Naive B cell (primary cell): ENCODE measurements around the gene SMOC1. TPM values are rescaled to one million over a fixed set of nuclear protein-coding genes. Genes with fewer than 3 reads are reported as not detected.

Experiments used
- ATAC-seq, 2 donors: fragments of 150-1000 bp; cut with Tn5 transposase; 2 replicates each; pipeline ENCODE4 v1.10.0; 2021; ENCODE audit warnings: low read depth in 2 of 2, mild to moderate bottlenecking in 2 of 2, moderate library complexity in 2 of 2
- DNase-seq: peaks from one replicate; pipeline ENCODE4 v3.0.0; 2022
- H3K27ac Mint-ChIP-seq, 6 donors: one replicate each; pipeline ENCODE4 v1.8.0; 2020 to 2022; ENCODE audit warnings: mild to moderate bottlenecking in 6 of 6, mixed read lengths in 6 of 6, moderate library complexity in 5 of 6, inconsistent platforms in 2 of 6
- H3K27me3 Mint-ChIP-seq, 3 donors: one replicate each; pipeline ENCODE4 v1.8.0; 2021 to 2022; ENCODE audit warnings: mixed read lengths in 3 of 3, mild to moderate bottlenecking in 1 of 3
- H3K36me3 Mint-ChIP-seq, 2 donors: one replicate each; pipeline ENCODE4 v1.8.0; 2020 to 2022; ENCODE audit warnings: mixed read lengths in 2 of 2, inconsistent platforms in 1 of 2, mild to moderate bottlenecking in 1 of 2
- H3K4me1 Mint-ChIP-seq, 3 donors: one replicate each; pipeline ENCODE4 v1.8.0; 2020 to 2022; ENCODE audit warnings: mixed read lengths in 3 of 3, inconsistent platforms in 1 of 3, mild to moderate bottlenecking in 1 of 3, moderate library complexity in 1 of 3
- H3K4me3 Mint-ChIP-seq, 8 donors: one replicate each; pipeline ENCODE4 v1.8.0; 2020 to 2022; ENCODE audit warnings: mild to moderate bottlenecking in 8 of 8, mixed read lengths in 8 of 8, moderate library complexity in 8 of 8, inconsistent platforms in 2 of 8
- H3K9me3 Mint-ChIP-seq, 7 donors: one replicate each; pipeline ENCODE4 v1.8.0; 2020 to 2022; ENCODE audit warnings: mixed read lengths in 7 of 7, mild to moderate bottlenecking in 5 of 7, inconsistent platforms in 2 of 7, moderate library complexity in 1 of 7
- polyA plus RNA-seq, 6 donors: library from polyadenylated mRNA; unstranded; fragments of 300-500 nt; fragmentation: Illumina TruSeq; gene quantifications; one replicate each; pipeline ENCODE4 v1.2.3, GENCODE V29; 2021; ENCODE audit warnings: low read depth in 6 of 6

The SMOC1 gene
- polyA plus RNA-seq, 6 donors from 2014 or later = not detected

GRCh38 chr14:69943084-69943780, 64.0 kb downstream of the SMOC1 start:
- H3K27ac Mint-ChIP-seq = no peak overlapping the region
- H3K4me3 Mint-ChIP-seq = no peak overlapping the region
- H3K36me3 Mint-ChIP-seq = peaks cover 6 to 8% of the 10 kb centered on the region in 2 donors
- H3K9me3 Mint-ChIP-seq = peaks cover 4 to 34% (median 22%) of the 10 kb centered on the region in 7 donors
- H3K27me3 Mint-ChIP-seq = peaks cover 23 to 49% (median 38%) of the 10 kb centered on the region in 3 donors
- DNase-seq (no peak), ATAC-seq (no peak)
- H3K4me1 Mint-ChIP-seq = no peaks in the 10 kb centered on the region

- no peaks in the 10 kb centered on the region for H3K4me1 Mint-ChIP-seq
- DNase-seq = no peak
- H3K9me3 Mint-ChIP-seq = peaks cover 4 to 34% (median 22%) of the 10 kb centered on the region in 7 donors
- H3K27ac Mint-ChIP-seq = no peak overlapping the region
- H3K36me3 Mint-ChIP-seq = peaks cover 6 to 17% of the 10 kb centered on the region in 2 donors
- no peak for ATAC-seq
- peaks cover 14 to 54% (median 39%) of the 10 kb centered on the region in 3 donors for H3K27me3 Mint-ChIP-seq
- H3K4me3 Mint-ChIP-seq = no peak overlapping the region
These were observed 66.1 kb downstream of the SMOC1 start for GRCh38 chr14:69945347-69945746.

- Mint-ChIP-seq H3K27me3 (peaks cover 10 to 49% (median 36%) of the 10 kb centered on the region in 3 donors), H3K9me3 (peaks cover 4 to 37% (median 23%) of the 10 kb centered on the region in 7 donors), H3K4me3 (no peak overlapping the region), H3K36me3 (peaks cover 6 to 17% of the 10 kb centered on the region in 2 donors), H3K4me1 (no peaks in the 10 kb centered on the region), H3K27ac (no peak overlapping the region)
- no peak for DNase-seq
- ATAC-seq = no peak
These were observed 66.7 kb downstream of the SMOC1 start for GRCh38 chr14:69945912-69946311.

GRCh38 chr14:69948351-69948750, 69.1 kb downstream of the SMOC1 start:
- H3K4me1 Mint-ChIP-seq = no peaks in the 10 kb centered on the region
- H3K27ac Mint-ChIP-seq = no peak overlapping the region
- DNase-seq = no peak
- H3K9me3 Mint-ChIP-seq = peaks cover 4 to 40% (median 23%) of the 10 kb centered on the region in 7 donors
- H3K27me3 Mint-ChIP-seq = peaks cover 4 to 32% (median 20%) of the 10 kb centered on the region in 3 donors
- H3K4me3 Mint-ChIP-seq = no peak overlapping the region
- ATAC-seq = no peak
- H3K36me3 Mint-ChIP-seq = peaks cover 6 to 17% of the 10 kb centered on the region in 2 donors

- Mint-ChIP-seq H3K27ac (no peak overlapping the region), H3K27me3 (peaks cover 8 to 33% (median 29%) of the 10 kb centered on the region in 3 donors), H3K9me3 (peaks cover 0 to 21% (median 10%) of the 10 kb centered on the region in 7 donors), H3K4me1 (no peaks in the 10 kb centered on the region), H3K4me3 (no peak overlapping the region), H3K36me3 (peaks cover 0 to 9% of the 10 kb centered on the region in 2 donors)
- ATAC-seq (no peak), DNase-seq (no peak)
These were observed 72.0 kb downstream of the SMOC1 start for GRCh38 chr14:69951263-69951662.

- Mint-ChIP-seq H3K27ac (no peak overlapping the region), H3K27me3 (peaks cover 13 to 40% (median 29%) of the 10 kb centered on the region in 3 donors), H3K4me3 (no peak overlapping the region), H3K9me3 (peaks cover 0 to 16% (median 6%) of the 10 kb centered on the region in 7 donors), H3K36me3 (peaks cover 0 to 9% of the 10 kb centered on the region in 2 donors), H3K4me1 (no peaks in the 10 kb centered on the region)
- no peak for ATAC-seq
- no peak for DNase-seq
These were observed 72.7 kb downstream of the SMOC1 start for GRCh38 chr14:69951935-69952334.

GRCh38 chr14:69953266-69953915, 74.2 kb downstream of the SMOC1 start:
- H3K9me3 Mint-ChIP-seq = peaks cover 0 to 7% (median 2%) of the 10 kb centered on the region in 7 donors
- no peak overlapping the region for H3K4me3 Mint-ChIP-seq
- peaks cover 0 to 9% of the 10 kb centered on the region in 2 donors for H3K36me3 Mint-ChIP-seq
- H3K4me1 Mint-ChIP-seq = no peaks in the 10 kb centered on the region
- DNase-seq (no peak), ATAC-seq (no peak)
- H3K27ac Mint-ChIP-seq = no peak overlapping the region
- H3K27me3 Mint-ChIP-seq = peaks cover 16 to 42% (median 29%) of the 10 kb centered on the region in 3 donors

GRCh38 chr14:69955855-69956845, 76.9 kb downstream of the SMOC1 start:
- Mint-ChIP-seq H3K4me1 (no peaks in the 10 kb centered on the region), H3K9me3 (peaks cover 0 to 1% (median 0%) of the 10 kb centered on the region in 7 donors), H3K27ac (no peak overlapping the region), H3K36me3 (no peaks in the 10 kb centered on the region), H3K4me3 (no peak overlapping the region), H3K27me3 (peaks cover 16 to 27% (median 19%) of the 10 kb centered on the region in 3 donors)
- ATAC-seq (no peak), DNase-seq (no peak)

GRCh38 chr14:69956970-69957369, 77.8 kb downstream of the SMOC1 start:
- no peak for DNase-seq
- Mint-ChIP-seq H3K4me1 (no peaks in the 10 kb centered on the region), H3K36me3 (no peaks in the 10 kb centered on the region), H3K4me3 (no peak overlapping the region), H3K27me3 (peaks cover 19 to 27% (median 22%) of the 10 kb centered on the region in 3 donors), H3K27ac (no peak overlapping the region), H3K9me3 (peaks cover 0 to 3% (median 0%) of the 10 kb centered on the region in 7 donors)
- ATAC-seq = no peak

- Mint-ChIP-seq H3K4me1 (no peaks in the 10 kb centered on the region), H3K36me3 (no peaks in the 10 kb centered on the region), H3K9me3 (peaks cover 0 to 3% (median 0%) of the 10 kb centered on the region in 7 donors), H3K4me3 (no peak overlapping the region), H3K27me3 (peaks cover 22 to 33% (median 29%) of the 10 kb centered on the region in 3 donors), H3K27ac (no peak overlapping the region)
- DNase-seq (no peak), ATAC-seq (no peak)
These were observed 78.8 kb downstream of the SMOC1 start for GRCh38 chr14:69957986-69958385.

- Mint-ChIP-seq H3K9me3 (peaks cover 0 to 3% (median 1%) of the 10 kb centered on the region in 7 donors), H3K4me3 (no peak overlapping the region), H3K27ac (no peak overlapping the region), H3K36me3 (no peaks in the 10 kb centered on the region), H3K27me3 (peaks cover 20 to 29% (median 26%) of the 10 kb centered on the region in 3 donors), H3K4me1 (no peaks in the 10 kb centered on the region)
- no peak for ATAC-seq
- no peak for DNase-seq
These were observed 79.9 kb downstream of the SMOC1 start for GRCh38 chr14:69959136-69959535.

GRCh38 chr14:69960296-69960695, 81.1 kb downstream of the SMOC1 start:
- H3K27me3 Mint-ChIP-seq = peaks cover 18 to 29% (median 20%) of the 10 kb centered on the region in 3 donors
- H3K4me3 Mint-ChIP-seq = no peak overlapping the region
- no peaks in the 10 kb centered on the region for H3K4me1 Mint-ChIP-seq
- DNase-seq (no peak), ATAC-seq (no peak)
- peaks cover 0 to 3% (median 1%) of the 10 kb centered on the region in 7 donors for H3K9me3 Mint-ChIP-seq
- no peaks in the 10 kb centered on the region for H3K36me3 Mint-ChIP-seq
- H3K27ac Mint-ChIP-seq = no peak overlapping the region

- no peak overlapping the region for H3K27ac Mint-ChIP-seq
- peaks cover 18 to 28% (median 22%) of the 10 kb centered on the region in 3 donors for H3K27me3 Mint-ChIP-seq
- H3K4me3 Mint-ChIP-seq = no peak overlapping the region
- no peak for ATAC-seq
- H3K36me3 Mint-ChIP-seq = no peaks in the 10 kb centered on the region
- DNase-seq = no peak
- H3K9me3 Mint-ChIP-seq = peaks cover 0 to 3% (median 1%) of the 10 kb centered on the region in 7 donors
- no peaks in the 10 kb centered on the region for H3K4me1 Mint-ChIP-seq
These were observed 84.8 kb downstream of the SMOC1 start for GRCh38 chr14:69963966-69964365.
